Dendritic cell treated with granulocyte-macrophage colony-stimulating factor and Interleukin-4, amounts not matched to agents 40 ng/mL and 50 ng/mL, for 4 days (primary cell): ENCODE results near the gene UNC5A.

ENCODE experiments used
- H3K27ac Mint-ChIP-seq: one replicate; pipeline ENCODE4 v1.8.0; 2022; ENCODE audit warnings: mild to moderate bottlenecking, mixed read lengths
- H3K27me3 Mint-ChIP-seq: one replicate; pipeline ENCODE4 v1.8.0; 2022; ENCODE audit warnings: mild to moderate bottlenecking, mixed read lengths
- H3K36me3 Mint-ChIP-seq: one replicate; pipeline ENCODE4 v1.8.0; 2022; ENCODE audit warnings: low read depth, mixed read lengths
- H3K4me1 Mint-ChIP-seq: one replicate; pipeline ENCODE4 v1.8.0; 2022; ENCODE audit warnings: low read depth, mixed read lengths
- H3K4me3 Mint-ChIP-seq: one replicate; pipeline ENCODE4 v1.8.0; 2022; ENCODE audit warnings: mild to moderate bottlenecking, moderate library complexity, mixed read lengths
- H3K9me3 Mint-ChIP-seq: one replicate; pipeline ENCODE4 v1.8.0; 2022; ENCODE audit warnings: mixed read lengths
- intact Hi-C: fragments of 100-400 bp; cut with micrococcal nuclease; formaldehyde crosslinking; loops from one replicate; pipeline ENCODE4 v1.15.0; 2022

The UNC5A gene

GRCh38 chr5:176800024-176800423 lies 10.3 kb upstream of the UNC5A start:
- intact Hi-C loops: no loop called here
- Mint-ChIP-seq H3K27me3 (peaks cover 27% of the 10 kb centered on the region), H3K36me3 (no peaks in the 10 kb centered on the region), H3K4me1 (no peaks in the 10 kb centered on the region), H3K9me3 (no peaks in the 10 kb centered on the region), H3K4me3 (no peak overlapping the region), H3K27ac (no peak overlapping the region)

- H3K36me3 Mint-ChIP-seq: no peaks in the 10 kb centered on the region
- H3K9me3 Mint-ChIP-seq: no peaks in the 10 kb centered on the region
- no peaks in the 10 kb centered on the region for H3K4me1 Mint-ChIP-seq
- H3K27ac Mint-ChIP-seq: no peak overlapping the region
- peaks cover 35% of the 10 kb centered on the region for H3K27me3 Mint-ChIP-seq
- intact Hi-C loops: no loop called here
- H3K4me3 Mint-ChIP-seq: no peak overlapping the region
Observed at GRCh38 chr5:176802116-176802784, 8.1 kb upstream of the UNC5A start.

- no peak overlapping the region for H3K4me3 Mint-ChIP-seq
- H3K27ac Mint-ChIP-seq: no peak overlapping the region
- intact Hi-C loops: no loop called here
- H3K36me3 Mint-ChIP-seq: no peaks in the 10 kb centered on the region
- peaks cover 38% of the 10 kb centered on the region for H3K27me3 Mint-ChIP-seq
- H3K9me3 Mint-ChIP-seq: no peaks in the 10 kb centered on the region
- H3K4me1 Mint-ChIP-seq: no peaks in the 10 kb centered on the region
Observed at GRCh38 chr5:176803068-176803942, 7.1 kb upstream of the UNC5A start.

GRCh38 chr5:176803943-176804498 lies 6.3 kb upstream of the UNC5A start:
- no peaks in the 10 kb centered on the region for H3K4me1 Mint-ChIP-seq
- H3K9me3 Mint-ChIP-seq: no peaks in the 10 kb centered on the region
- H3K27me3 Mint-ChIP-seq: peaks cover 45% of the 10 kb centered on the region
- intact Hi-C loops: no loop called here
- H3K36me3 Mint-ChIP-seq: no peaks in the 10 kb centered on the region
- H3K4me3 Mint-ChIP-seq: no peak overlapping the region
- no peak overlapping the region for H3K27ac Mint-ChIP-seq

GRCh38 chr5:176806137-176806536 lies 4.2 kb upstream of the UNC5A start:
- no peak overlapping the region for H3K4me3 Mint-ChIP-seq

GRCh38 chr5:176809544-176810080 lies 747 bp upstream of the UNC5A start:
- H3K9me3 Mint-ChIP-seq: no peaks in the 10 kb centered on the region
- H3K27ac Mint-ChIP-seq: no peak overlapping the region
- H3K27me3 Mint-ChIP-seq: peaks cover 83% of the 10 kb centered on the region
- peaks cover 12% of the 10 kb centered on the region for H3K4me1 Mint-ChIP-seq
- intact Hi-C loops: no loop called here
- no peak overlapping the region for H3K4me3 Mint-ChIP-seq
- no peaks in the 10 kb centered on the region for H3K36me3 Mint-ChIP-seq

More at GRCh38 chr5:176806137-176806536, 4.2 kb upstream of the UNC5A start:
- peaks cover 59% of the 10 kb centered on the region for H3K27me3 Mint-ChIP-seq
- intact Hi-C loops: no loop called here
- H3K27ac Mint-ChIP-seq: no peak overlapping the region
- no peaks in the 10 kb centered on the region for H3K36me3 Mint-ChIP-seq
- H3K9me3 Mint-ChIP-seq: no peaks in the 10 kb centered on the region
- H3K4me1 Mint-ChIP-seq: peaks cover 9% of the 10 kb centered on the region

- H3K36me3 Mint-ChIP-seq: no peaks in the 10 kb centered on the region
- peaks cover 12% of the 10 kb centered on the region for H3K4me1 Mint-ChIP-seq
- H3K27me3 Mint-ChIP-seq: peaks cover 88% of the 10 kb centered on the region
- intact Hi-C loops: no loop called here
- no peaks in the 10 kb centered on the region for H3K9me3 Mint-ChIP-seq
- H3K4me3 Mint-ChIP-seq: no peak overlapping the region
- H3K27ac Mint-ChIP-seq: no peak overlapping the region
Observed at GRCh38 chr5:176810687-176811501, 535 bp downstream of the UNC5A start.

GRCh38 chr5:176812269-176813259 lies 2.2 kb downstream of the UNC5A start:
- Mint-ChIP-seq H3K36me3 (no peaks in the 10 kb centered on the region), H3K27ac (no peak overlapping the region), H3K4me1 (peaks cover 12% of the 10 kb centered on the region), H3K27me3 (peaks cover 90% of the 10 kb centered on the region), H3K4me3 (no peak overlapping the region), H3K9me3 (no peaks in the 10 kb centered on the region)
- intact Hi-C loops: no loop called here

GRCh38 chr5:176813587-176814312 lies 3.4 kb downstream of the UNC5A start:
- Mint-ChIP-seq H3K27me3 (peaks cover 86% of the 10 kb centered on the region), H3K36me3 (no peaks in the 10 kb centered on the region), H3K27ac (no peak overlapping the region), H3K4me3 (no peak overlapping the region), H3K4me1 (peaks cover 19% of the 10 kb centered on the region), H3K9me3 (no peaks in the 10 kb centered on the region)
- intact Hi-C loops: no loop called here

- Mint-ChIP-seq H3K36me3 (no peaks in the 10 kb centered on the region), H3K27me3 (peaks cover 86% of the 10 kb centered on the region), H3K9me3 (no peaks in the 10 kb centered on the region), H3K4me1 (peaks cover 19% of the 10 kb centered on the region), H3K27ac (no peak overlapping the region), H3K4me3 (no peak overlapping the region)
- intact Hi-C loops: no loop called here
Observed at GRCh38 chr5:176814313-176814685, 3.9 kb downstream of the UNC5A start.

GRCh38 chr5:176814836-176815438 lies 4.6 kb downstream of the UNC5A start:
- peaks cover 15% of the 10 kb centered on the region for H3K4me1 Mint-ChIP-seq
- no peaks in the 10 kb centered on the region for H3K36me3 Mint-ChIP-seq
- H3K27ac Mint-ChIP-seq: no peak overlapping the region
- intact Hi-C loops: loop anchor here (5.0 kb wide), 1 partner anchor 142 kb away; no protein-coding TSS in a partner anchor
- peaks cover 86% of the 10 kb centered on the region for H3K27me3 Mint-ChIP-seq
- H3K4me3 Mint-ChIP-seq: no peak overlapping the region
- H3K9me3 Mint-ChIP-seq: no peaks in the 10 kb centered on the region
